GM18502 (cell line): ENCODE data around the gene SELENOF.

Source experiments
- ATAC-seq: cut with Tn5 transposase; IDR thresholded peaks from one replicate; pipeline ENCODE4 v1.9.1; 2021; ENCODE audit warnings: mild to moderate bottlenecking; ENCODE audit not compliant: unreplicated experiment, poor library complexity

Gene SELENOF

GRCh38 chr1:86860424-86860823, 53.5 kb downstream of the SELENOF start:
- ATAC-seq, result no peak

DNA sequence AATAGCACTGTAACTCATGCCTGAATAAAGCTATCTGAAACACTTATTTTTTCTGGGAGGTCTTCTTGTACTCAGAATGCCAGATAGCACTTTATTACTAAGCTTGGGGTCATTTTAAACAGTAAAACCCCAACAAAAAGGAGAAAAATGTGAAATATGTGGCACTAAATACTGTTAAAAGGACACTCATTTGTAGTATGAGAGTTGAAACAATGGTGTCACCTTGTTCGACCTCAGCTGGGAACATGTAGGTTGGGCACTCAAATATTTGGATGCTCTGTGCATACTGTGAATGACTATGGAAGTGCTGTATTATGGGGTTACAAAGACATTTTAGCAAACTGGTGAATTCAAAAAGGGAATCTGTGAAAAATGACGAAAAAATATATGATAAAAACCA, 53.9 kb downstream of the SELENOF start:
- no peak for ATAC-seq

- ATAC-seq, result no peak
Measured at GRCh38 chr1:86858524-86859261, 55.2 kb downstream of the SELENOF start.

DNA sequence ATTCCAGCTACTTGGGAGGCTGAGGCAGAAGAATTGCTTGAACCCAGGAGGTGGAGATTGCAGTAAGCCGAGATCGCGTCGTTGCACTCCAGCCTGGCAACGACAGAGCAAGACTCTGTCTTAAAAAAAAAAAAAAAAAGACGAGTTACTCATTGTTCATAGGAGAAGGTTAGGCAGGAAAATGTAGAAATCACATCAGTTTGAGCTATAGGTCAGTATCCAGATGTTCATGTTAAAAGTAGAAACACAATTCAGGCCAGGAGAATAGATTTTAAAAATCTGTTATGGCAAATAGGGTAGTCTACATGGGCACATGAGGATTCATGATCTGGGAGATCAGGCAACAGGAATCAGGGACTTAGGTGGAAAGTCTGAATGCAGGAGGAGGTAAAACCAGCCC, 57.7 kb downstream of the SELENOF start:
- ATAC-seq, result no peak

GRCh38 chr1:86854352-86854751, 59.6 kb downstream of the SELENOF start:
- no peak for ATAC-seq

GRCh38 chr1:86852782-86853408, 61.0 kb downstream of the SELENOF start:
- no peak for ATAC-seq

DNA sequence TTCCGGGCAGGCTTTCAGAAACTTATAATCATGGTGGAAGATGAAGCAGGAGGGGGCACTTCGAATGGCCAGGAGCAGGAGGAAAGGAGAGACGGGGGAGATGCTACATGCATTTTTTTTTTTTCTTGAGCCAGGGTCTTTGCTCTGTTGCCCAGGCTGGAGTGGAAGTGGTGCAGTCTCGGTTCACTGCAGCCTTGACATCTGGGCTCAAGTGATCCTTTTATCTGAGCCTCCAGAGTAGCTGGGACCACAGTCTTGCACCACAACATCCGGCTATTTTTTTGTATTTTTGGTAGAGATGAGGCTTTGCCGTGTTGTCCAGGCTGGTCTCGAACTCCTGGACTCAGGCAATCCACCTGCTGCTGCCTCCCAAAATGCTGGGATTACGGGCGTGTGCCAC, 61.6 kb downstream of the SELENOF start:
- no peak for ATAC-seq

GRCh38 chr1:86849756-86850155, 64.2 kb downstream of the SELENOF start:
- ATAC-seq, result no peak

DNA sequence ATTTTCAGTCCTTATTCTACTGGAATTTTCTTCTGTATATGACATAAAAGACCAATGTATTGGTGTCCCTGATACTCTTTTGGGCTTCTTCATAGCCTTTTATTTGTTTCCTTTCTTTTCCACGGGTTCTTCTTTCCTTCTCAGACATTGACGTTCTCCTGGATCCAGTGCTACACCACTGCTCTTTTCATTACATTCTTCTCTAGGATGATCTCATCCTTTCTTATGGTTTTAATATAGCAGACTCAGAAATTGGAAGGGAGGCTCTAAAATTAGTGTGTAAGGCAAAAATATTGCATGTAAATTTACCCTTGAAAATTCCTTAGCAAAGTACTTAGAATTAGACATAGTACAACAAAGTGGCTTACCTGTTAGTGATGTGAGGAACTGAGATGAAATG, 65.3 kb downstream of the SELENOF start:
- no peak for ATAC-seq

DNA sequence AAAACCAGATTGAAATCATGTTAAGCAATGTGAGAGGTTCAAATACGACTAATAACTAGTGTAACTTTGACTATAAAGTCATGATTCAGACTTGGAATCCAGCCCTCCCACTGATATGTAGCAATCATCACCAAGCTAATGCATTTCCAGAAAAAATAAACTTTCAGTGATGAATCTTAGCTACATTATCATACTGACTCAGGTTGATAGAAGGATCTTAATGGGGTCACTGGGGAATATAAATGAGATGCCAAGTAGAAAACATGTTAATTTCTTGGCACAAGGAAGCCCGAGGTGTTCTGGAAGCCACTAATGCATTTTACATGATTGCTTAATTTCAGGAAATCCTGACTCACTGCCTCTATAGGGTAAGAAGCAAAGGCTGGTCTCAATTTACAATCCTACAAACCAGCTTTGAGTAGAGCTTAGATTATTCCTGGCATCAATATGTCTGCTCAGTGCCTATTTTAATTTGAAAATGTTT, 67.7 kb downstream of the SELENOF start:
- ATAC-seq, result no peak

DNA sequence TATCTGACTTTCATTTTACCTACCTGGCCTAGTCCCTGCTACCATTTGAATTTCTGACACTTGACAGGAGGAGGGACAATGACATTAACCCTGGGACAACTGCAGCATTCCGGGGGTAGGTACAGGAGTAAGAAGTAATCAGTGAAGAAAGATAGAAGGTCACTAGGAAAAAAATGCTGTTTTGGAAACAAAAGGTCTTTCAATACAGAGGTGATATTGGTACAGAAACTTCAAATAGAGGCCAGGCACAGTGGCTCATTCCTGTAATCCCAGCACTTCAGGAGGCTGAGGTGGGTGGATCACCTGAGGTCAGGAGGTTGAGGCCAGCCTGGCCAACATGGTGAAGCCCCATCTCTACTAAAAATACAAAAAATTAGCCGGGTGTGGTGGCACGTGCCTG, 68.4 kb downstream of the SELENOF start:
- ATAC-seq, result no peak

- ATAC-seq, result no peak
Measured at GRCh38 chr1:86841116-86841515, 72.8 kb downstream of the SELENOF start.

- peak; percentile 90 for ATAC-seq
Measured at GRCh38 chr1:86833461-86834215, 80.3 kb downstream of the SELENOF start.

DNA sequence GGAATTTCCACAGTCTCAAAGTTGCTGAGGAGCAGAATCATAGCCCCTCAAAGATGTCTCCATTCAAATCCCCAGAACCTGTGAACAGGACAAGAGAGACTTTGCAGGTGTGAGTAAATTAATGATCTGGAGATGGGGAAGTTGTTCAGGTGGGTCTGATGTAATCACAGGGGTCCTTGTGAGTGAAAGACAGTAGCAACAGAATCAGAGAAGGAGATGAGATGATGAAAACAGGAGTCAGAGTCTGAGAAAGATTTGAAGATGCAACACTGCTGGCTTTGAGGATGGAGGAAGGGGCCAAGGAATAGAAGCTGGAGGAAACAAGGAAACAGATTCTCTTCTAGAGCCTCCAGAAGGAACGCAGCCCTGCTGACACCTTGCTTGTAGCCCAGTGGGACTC, 81.5 kb downstream of the SELENOF start:
- ATAC-seq, result no peak

DNA sequence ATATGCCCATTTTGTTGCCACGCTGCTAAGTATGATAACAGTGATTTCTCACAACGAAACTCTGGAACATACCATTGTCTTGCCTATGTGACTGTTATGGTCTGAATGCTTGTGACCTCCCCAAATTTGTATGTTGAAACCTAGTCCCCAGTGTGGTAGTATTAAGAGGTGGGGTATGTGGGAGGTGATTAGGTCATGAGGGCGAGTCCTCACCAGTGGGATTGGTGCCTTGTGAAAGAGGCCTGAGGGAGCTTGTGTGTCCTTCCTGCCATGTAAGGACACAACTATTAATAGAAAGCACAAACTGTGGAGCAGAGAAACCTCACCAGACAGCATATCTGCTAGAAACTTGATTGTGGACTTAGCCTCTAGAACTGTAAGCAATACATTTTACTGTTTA, 84.6 kb downstream of the SELENOF start:
- no peak for ATAC-seq

DNA sequence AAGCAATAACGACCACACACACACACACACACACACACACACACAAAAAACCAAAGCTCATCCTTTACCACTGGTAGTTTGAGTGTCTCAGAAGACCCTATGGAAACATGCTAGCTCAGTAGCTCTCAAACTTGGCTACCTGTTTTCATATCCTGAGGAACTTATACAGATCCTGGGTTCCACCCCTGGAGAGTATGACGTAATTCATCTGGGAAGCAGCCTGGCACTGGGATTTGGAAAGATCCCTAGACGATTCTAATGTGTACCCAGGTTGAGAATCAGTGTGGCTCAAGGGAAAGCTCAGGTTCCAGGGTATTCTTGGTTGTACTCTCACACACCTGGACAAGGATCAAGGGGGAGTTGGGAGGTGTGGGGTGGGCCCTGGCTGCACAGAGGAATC, 85.9 kb downstream of the SELENOF start:
- no peak for ATAC-seq

DNA sequence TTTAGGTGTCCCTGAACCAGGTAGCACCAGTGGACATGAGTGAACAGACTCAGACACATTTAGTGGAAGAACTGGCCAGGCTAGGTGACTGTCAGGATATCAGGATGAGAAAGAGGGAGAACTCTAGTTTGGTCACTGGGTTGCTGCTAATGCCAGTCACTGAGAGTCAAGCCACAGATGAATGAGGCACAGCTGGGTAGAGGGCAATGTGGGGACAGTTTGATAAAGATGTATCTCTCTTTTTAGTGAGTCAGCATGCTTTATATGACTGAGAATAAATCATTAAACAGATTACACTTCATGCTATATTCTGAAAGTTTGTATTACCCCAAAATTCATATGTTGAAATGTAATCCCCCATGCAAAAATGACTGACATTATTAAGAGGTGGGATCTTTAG, 87.1 kb downstream of the SELENOF start:
- ATAC-seq, result no peak

GRCh38 chr1:86825319-86825718, 88.6 kb downstream of the SELENOF start:
- ATAC-seq, result no peak

- no peak for ATAC-seq
Measured at GRCh38 chr1:86823821-86824500, 90.0 kb downstream of the SELENOF start.

DNA sequence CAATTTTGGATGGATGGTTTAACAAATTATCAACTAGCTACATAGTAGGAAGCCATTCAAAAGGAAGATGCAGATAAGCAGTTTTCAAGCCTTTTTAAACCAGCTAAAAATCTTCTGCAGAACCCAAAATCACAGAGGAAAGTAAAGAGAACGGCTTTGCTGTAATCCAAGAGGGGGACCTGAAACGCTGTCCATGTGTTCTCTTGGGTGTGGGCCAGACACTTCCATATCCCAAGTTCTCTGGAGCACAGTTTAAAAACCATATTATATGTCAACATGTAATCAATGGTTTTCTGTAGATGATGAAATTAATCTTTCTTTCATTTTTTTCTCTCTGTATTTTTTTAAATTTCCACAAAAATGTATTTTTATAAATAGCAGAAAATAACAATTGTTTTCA, 90.5 kb downstream of the SELENOF start:
- ATAC-seq, result no peak

GRCh38 chr1:86822459-86822858, 91.5 kb downstream of the SELENOF start:
- ATAC-seq, result no peak
